Muscle of leg (tissue), 16 donors: ENCODE results near the gene OTUD6A. TPM values are rescaled to one million over a fixed set of nuclear protein-coding genes. Genes with fewer than 3 reads are reported as not detected.

Experiments used
- DNase-seq: peaks from one replicate; pipeline ENCODE4 v3.0.0; 2013
- H3K27ac ChIP-seq: one replicate; pipeline ENCODE4 v1.5.1; 2013; ENCODE audit warnings: mild to moderate bottlenecking, low read length, control low read depth
- H3K27me3 ChIP-seq: one replicate; pipeline ENCODE4 v1.6.1; 2013; ENCODE audit warnings: low read length; ENCODE audit not compliant: control insufficient read depth, insufficient read depth
- H3K36me3 ChIP-seq: one replicate; pipeline ENCODE4 v1.6.1; 2013; ENCODE audit warnings: low read length; ENCODE audit not compliant: control insufficient read depth, insufficient read depth
- H3K4me1 ChIP-seq: one replicate; pipeline ENCODE4 v1.6.1; 2013; ENCODE audit warnings: low read length; ENCODE audit not compliant: control insufficient read depth, insufficient read depth
- H3K4me3 ChIP-seq: one replicate; pipeline ENCODE4 v1.5.1; 2013; ENCODE audit warnings: low read length, control low read depth
- H3K9me3 ChIP-seq: replicated peaks from 2 replicates; pipeline ENCODE4 v1.6.1; 2013; ENCODE audit warnings: low read depth, low read length; ENCODE audit not compliant: control insufficient read depth
- WGBS: methylation state at CpG from one replicate; pipeline ENCODE4 v1.1.5; 2013; ENCODE audit warnings: missing lambda C conversion rate; ENCODE audit not compliant: insufficient coverage; 5-methylcytosine and 5-hydroxymethylcytosine counted together
- long read RNA-seq, 11 donors: transcript quantifications; one replicate each; lab custom pipeline, GENCODE V29; 2026
- polyA plus RNA-seq, 8 donors: library from polyadenylated mRNA; unstranded; fragments of 120-200 nt; gene quantifications; one replicate each; pipeline versions ENCODE4 v1.2.1 to v1.2.3, GENCODE V29; 2013; ENCODE audit warnings: inconsistent platforms in 1 of 8, low replicate concordance in 1 of 8; ENCODE audit not compliant: insufficient read length in 8 of 8, insufficient read depth in 1 of 8
- total RNA-seq: library from RNA; stranded (reverse); fragments of 120-200 nt; gene quantifications from one replicate; pipeline ENCODE4 v1.2.4, GENCODE V29; 2013

Gene OTUD6A, protein sequence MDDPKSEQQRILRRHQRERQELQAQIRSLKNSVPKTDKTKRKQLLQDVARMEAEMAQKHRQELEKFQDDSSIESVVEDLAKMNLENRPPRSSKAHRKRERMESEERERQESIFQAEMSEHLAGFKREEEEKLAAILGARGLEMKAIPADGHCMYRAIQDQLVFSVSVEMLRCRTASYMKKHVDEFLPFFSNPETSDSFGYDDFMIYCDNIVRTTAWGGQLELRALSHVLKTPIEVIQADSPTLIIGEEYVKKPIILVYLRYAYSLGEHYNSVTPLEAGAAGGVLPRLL
- not detected for total RNA-seq
- polyA plus RNA-seq, result not detected
- long read RNA-seq, donor 1, result 0 reads
- long read RNA-seq, donor 2, result 0 reads
- long read RNA-seq, donor 3, result 0 reads
- long read RNA-seq, donor 4, result 0 reads
- long read RNA-seq, donor 5, result 0 reads
- long read RNA-seq, donor 6, result 0 reads
- long read RNA-seq, donor 7, result 0 reads
- long read RNA-seq, donor 8, result 0 reads
- long read RNA-seq, donor 9, result 0 reads
- long read RNA-seq, donor 10, result 0 reads
- long read RNA-seq, donor 11, result 0 reads

DNA sequence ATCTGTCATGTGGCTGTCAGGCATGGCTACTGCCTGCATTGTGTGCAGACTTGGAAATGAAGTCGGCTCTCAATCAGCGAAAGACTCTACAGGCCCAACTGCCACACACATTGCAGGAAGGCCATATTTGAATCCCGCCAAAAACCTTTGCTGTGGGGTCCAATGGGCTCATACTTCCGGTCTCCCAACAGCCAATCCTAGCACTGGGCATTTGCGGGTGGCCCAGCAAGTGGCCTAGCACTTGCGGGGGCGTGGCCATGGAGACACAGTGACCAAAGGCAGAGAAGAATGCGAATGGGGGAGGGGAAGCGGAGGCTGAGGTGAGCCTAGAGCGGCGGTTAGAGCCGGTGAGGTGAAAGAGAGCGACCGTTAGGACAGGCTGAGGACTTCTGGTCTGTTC lies at the start of gene OTUD6A:
TSS of gene OTUD6A (plus strand) at position 382 of the 400 bp plus-strand sequence. CDS start 68 bp downstream, outside the sequence.
- WGBS, result 89% methylated on average over 14 of the region's 14 CpGs
- Histone ChIP-seq H3K4me3 (no peak within 1 kb of the TSS), H3K9me3 (no peaks in the 10 kb centered on the region), H3K4me1 (no peaks in the 10 kb centered on the region), H3K36me3 (no peaks in the 10 kb centered on the region), H3K27me3 (peaks cover 16% of the 10 kb centered on the region), H3K27ac (no peak within 1 kb of the TSS)
- DNase-seq, result no peak

DNA sequence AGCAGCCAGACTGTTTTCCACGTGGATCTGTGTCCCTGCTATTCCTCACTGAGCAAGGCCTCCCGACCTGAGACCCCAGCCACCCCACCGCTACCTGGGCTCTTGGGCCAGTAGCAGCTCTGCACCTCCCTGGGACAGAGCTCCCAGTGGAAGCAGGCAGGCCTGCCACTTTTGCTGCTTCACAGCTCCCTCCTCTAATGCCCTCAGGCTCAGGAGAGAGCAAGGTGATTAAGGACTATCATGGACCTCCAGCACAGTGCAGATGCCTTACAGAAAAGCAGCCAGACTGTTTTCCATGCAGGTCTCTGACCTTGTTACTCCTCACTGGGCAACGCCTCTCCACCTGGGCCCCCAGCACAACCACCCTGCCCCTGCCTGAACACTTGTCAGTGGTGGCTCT lies 49.5 kb upstream of the OTUD6A start:
- Histone ChIP-seq H3K4me3 (no peak overlapping the region), H3K27me3 (peaks cover 4% of the 10 kb centered on the region), H3K9me3 (no peaks in the 10 kb centered on the region), H3K27ac (no peak overlapping the region), H3K4me1 (peaks cover 16% of the 10 kb centered on the region), H3K36me3 (no peaks in the 10 kb centered on the region)
- DNase-seq, result no peak
- 56% methylated on average over 4 of the region's 4 CpGs for WGBS

DNA sequence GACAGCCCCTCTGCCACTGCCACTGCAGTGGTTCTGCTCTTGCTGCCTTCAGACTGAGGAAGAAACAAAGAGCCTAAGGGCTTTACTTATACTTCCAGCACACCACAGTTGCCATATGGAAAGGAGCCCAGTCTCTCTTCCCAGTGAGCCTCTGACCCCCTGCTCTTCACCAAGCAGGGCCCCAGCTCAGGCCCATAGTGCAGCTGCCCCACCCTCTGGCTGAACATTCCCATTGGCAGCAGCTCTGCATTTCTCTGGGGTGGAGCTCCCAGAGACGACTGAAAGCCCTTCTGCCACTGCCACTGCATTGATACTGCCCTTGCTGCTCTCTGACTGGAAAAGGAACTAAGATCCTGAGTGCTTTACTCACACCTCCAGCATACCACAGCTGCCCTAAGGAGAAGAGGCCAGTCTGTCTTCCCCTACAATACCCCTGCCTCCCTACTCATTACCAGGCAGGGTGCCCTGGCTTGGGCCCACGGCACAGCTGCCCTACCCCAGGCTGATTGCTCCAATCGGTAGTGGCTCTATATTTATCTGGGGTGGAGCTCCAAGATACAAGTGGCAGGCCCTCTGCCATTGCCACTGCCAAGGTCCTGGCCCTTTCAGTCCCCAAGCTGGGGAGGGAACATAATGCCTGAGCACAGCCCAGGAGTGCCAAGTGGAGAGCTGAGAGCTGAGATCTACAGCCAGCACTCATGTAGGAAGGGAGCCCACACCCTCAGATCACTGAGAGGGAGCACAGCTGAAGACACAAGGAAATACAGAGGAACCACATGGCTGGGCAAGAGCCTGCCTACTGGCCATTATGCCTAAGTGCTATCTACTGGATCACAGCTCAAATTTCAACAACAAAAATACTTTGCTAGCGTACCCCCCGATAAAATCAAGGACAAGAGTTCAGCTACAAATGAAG lies 48.5 kb upstream of the OTUD6A start:
- Histone ChIP-seq H3K36me3 (no peaks in the 10 kb centered on the region), H3K4me1 (peaks cover 16% of the 10 kb centered on the region), H3K4me3 (no peak overlapping the region), H3K27me3 (peaks cover 4% of the 10 kb centered on the region), H3K27ac (peak overlapping the region; percentile 65), H3K9me3 (peaks cover 4% of the 10 kb centered on the region)
- WGBS, result 50% methylated on average over 3 of the region's 5 CpGs
- DNase-seq, result peak; percentile 71

DNA sequence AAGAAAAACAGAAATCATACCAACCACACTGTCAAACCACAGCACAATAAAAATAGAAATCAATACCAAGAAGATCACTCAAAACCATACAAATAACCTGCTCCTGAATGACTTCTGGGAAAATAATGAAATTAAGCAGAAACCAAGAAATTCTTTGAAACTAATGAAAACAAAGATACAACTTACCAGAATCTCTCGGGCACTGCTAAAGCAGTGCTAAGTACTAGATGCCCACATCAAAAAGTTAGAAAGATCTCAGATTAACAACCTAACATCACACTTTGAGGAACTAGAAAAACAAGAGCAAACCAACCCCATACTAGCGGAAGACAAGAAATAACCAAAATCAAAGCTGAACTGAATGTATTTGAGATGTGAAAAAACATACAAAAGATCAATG lies 45.7 kb upstream of the OTUD6A start:
- Histone ChIP-seq H3K27me3 (peaks cover 4% of the 10 kb centered on the region), H3K9me3 (peaks cover 4% of the 10 kb centered on the region), H3K36me3 (no peaks in the 10 kb centered on the region), H3K27ac (no peak overlapping the region), H3K4me1 (peaks cover 16% of the 10 kb centered on the region), H3K4me3 (no peak overlapping the region)
- no CpG with 5 or more reads among the region's 2 CpGs for WGBS
- no peak for DNase-seq

DNA sequence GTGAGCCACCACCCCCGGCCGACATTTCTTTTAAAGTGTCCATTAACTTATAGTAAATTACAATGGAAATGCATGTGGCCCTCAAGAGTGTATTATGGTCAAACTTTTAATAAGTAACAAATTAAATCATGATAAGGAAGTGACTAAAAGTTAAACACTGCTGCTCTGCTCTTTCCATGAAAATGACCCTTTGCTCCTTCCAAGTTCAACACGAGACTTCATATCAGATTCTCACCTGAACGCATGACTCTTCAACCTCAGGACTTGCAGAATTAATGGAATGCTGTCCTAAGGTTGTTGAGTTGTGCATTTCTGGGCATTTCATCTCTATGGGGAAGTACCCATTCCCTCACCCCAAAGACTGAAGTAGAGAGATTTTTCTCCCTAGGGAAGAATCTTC lies 39.6 kb upstream of the OTUD6A start:
- Histone ChIP-seq H3K4me3 (no peak overlapping the region), H3K36me3 (no peaks in the 10 kb centered on the region), H3K27ac (no peak overlapping the region), H3K27me3 (peaks cover 4% of the 10 kb centered on the region), H3K9me3 (peaks cover 4% of the 10 kb centered on the region), H3K4me1 (peaks cover 9% of the 10 kb centered on the region)
- no CpG with 5 or more reads among the region's 4 CpGs for WGBS
- DNase-seq, result no peak

DNA sequence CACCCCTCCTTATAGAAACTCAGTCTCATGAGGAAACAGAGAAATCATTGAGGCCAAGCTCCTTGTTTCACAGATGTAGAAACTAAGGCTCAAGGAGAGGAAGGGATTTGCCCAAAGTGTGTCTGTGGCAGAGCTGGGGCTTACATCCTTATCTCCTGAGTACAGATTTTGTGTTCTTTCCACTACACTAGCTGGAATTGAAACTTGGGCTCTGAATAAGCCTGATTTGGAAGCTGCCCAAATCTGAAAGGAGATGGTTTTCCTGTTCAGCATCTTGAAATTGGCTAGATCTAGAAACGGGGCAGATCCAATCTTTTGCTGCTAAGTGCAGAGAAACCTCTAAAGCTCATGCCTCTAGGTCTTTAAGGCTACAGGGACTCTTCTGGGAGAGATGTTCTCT lies 36.8 kb upstream of the OTUD6A start:
- H3K27ac ChIP-seq, result peak overlapping the region; percentile 13
- H3K9me3 ChIP-seq, result no peaks in the 10 kb centered on the region
- peak; percentile 73 for DNase-seq
- no peak overlapping the region for H3K4me3 ChIP-seq
- peaks cover 9% of the 10 kb centered on the region for H3K27me3 ChIP-seq
- no peaks in the 10 kb centered on the region for H3K36me3 ChIP-seq
- H3K4me1 ChIP-seq, result peaks cover 19% of the 10 kb centered on the region
- 13% methylated on average over 1 of the region's 1 CpG for WGBS

DNA sequence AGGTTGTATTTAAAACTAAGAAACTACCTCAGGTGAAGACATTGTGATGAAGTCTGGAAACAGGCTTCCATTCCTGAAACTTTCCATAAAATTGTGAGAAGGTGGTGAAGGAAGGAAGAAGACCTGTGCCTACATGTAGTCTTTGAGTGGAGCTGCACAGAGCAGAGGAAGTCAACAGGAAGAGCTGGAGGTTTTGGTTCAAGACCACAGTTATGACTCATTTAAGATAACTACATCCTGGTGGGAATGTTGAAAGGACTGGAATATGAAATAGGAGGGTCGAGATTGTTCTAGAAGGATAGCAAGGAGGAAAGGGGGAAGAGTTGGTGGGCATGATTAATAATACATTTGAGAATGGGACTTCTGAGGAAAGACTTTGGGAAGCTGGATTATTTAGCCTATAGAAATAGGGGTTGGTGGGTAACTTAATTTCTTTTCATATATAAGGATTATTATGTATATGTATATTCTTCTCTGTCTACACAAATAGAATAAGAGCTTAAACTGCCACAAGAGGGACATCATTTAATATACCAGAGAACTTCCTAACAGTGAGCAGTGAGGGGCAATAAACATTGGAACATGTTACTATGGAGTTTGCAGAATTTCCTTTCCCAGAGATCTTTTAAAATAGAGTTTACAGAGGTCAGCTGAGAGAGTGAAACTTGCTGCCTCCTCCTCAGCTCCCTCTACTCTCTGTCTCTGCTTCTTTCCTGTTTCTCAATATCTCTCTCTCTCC lies 36.0 kb upstream of the OTUD6A start:
- no peaks in the 10 kb centered on the region for H3K36me3 ChIP-seq
- no peak overlapping the region for H3K27ac ChIP-seq
- no peaks in the 10 kb centered on the region for H3K9me3 ChIP-seq
- WGBS, result no CpG with 5 or more reads among the region's 1 CpG
- DNase-seq, result no peak
- peaks cover 20% of the 10 kb centered on the region for H3K4me1 ChIP-seq
- H3K4me3 ChIP-seq, result no peak overlapping the region
- H3K27me3 ChIP-seq, result peaks cover 11% of the 10 kb centered on the region

DNA sequence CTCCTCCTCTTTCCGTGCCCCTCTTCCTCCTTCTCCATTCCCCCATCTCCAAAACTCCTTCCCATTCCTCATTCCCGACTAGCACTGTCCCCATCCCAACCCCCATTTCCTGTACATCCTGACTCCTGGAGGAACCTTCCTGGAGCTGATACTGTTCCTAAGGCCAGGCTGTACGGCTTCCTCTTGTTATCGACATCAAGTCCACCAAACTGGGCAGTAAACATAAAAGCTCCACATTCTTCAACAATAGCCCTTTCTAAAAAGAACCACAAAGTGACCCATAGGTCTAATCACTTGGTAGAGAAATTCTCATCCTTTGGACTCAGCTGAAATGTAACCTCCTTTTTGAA lies 35.4 kb upstream of the OTUD6A start:
- H3K27ac ChIP-seq, result no peak overlapping the region
- no peaks in the 10 kb centered on the region for H3K36me3 ChIP-seq
- H3K9me3 ChIP-seq, result no peaks in the 10 kb centered on the region
- 53% methylated on average over 4 of the region's 4 CpGs for WGBS
- no peak overlapping the region for H3K4me3 ChIP-seq
- H3K27me3 ChIP-seq, result peaks cover 14% of the 10 kb centered on the region
- DNase-seq, result no peak
- H3K4me1 ChIP-seq, result peaks cover 24% of the 10 kb centered on the region

DNA sequence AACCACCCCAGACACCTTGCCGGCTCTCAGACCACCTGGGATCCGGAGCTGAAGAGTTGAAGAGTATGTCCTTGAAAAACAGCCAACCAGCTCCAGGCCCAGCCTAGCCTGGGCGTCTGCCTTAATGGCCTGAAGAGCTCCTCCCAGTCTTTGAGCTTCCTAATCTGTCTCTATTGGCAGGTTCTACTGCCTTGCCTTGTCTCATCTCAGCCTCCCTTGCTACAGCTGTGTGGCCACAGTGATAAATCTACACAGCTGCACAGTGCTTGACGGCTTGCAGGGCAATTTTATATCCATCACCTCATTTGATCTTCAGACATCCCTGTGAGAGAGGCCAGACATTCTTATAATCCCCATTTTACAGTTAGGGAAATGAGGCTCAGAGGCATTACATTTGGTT lies 32.4 kb upstream of the OTUD6A start:
- WGBS, result 51% methylated on average over 4 of the region's 4 CpGs
- Histone ChIP-seq H3K27ac (no peak overlapping the region), H3K9me3 (no peaks in the 10 kb centered on the region), H3K4me3 (no peak overlapping the region), H3K36me3 (no peaks in the 10 kb centered on the region), H3K4me1 (peaks cover 23% of the 10 kb centered on the region), H3K27me3 (peaks cover 21% of the 10 kb centered on the region)
- DNase-seq, result peak; percentile 84
